T-cell (primary cell): Measurements from ENCODE around the gene ACSL5. TPM values are rescaled to one million over a fixed set of nuclear protein-coding genes. Genes with fewer than 3 reads are reported as not detected.

ENCODE experiments used
- ATAC-seq, 4 experiments: fragments of 200-7000 bp in 3 of 4; fragments of 150-1000 bp in 1 of 4; cut with Tn5 transposase; replicated peaks in 1 of 4; 1 replicate in 3 of 4; 2 replicates in 1 of 4; pipeline ENCODE4 v1.10.0; 2021; ENCODE audit warnings: moderate library complexity in 3 of 4, mild to moderate bottlenecking in 2 of 4, moderate number of reproducible peaks in 1 of 4
- CTCF ChIA-PET, 2 donors: fragments of 300-600 bp; sonication (Branson Sonifier 250); formaldehyde crosslinking; loops; one replicate each; lab custom pipeline; 2022; ENCODE audit warnings: antibody characterized with exemption in 2 of 2; lab: Charles Lee
- POLR2A ChIA-PET, 2 donors: fragments of 300-600 bp; sonication (Branson Sonifier 250); formaldehyde crosslinking; loops; one replicate each; lab custom pipeline; 2022; ENCODE audit warnings: antibody characterized with exemption in 2 of 2; lab: Charles Lee
- DNase-seq, 35 experiments: peaks; one replicate each; pipeline versions ENCODE4 v3.0.0 to v3.0.0-alpha.2; 2013 to 2023
- H3K27ac ChIP-seq: one replicate; pipeline ENCODE4 v1.5.1; 2013; ENCODE audit warnings: low read length
- H3K27me3 ChIP-seq, 2 experiments: replicated peaks in 1 of 2; 1 replicate in 1 of 2; 2 replicates in 1 of 2; pipeline versions ENCODE4 v1.6.1 to v1.7.0; 2013; ENCODE audit warnings: low read length in 1 of 2, mixed read lengths in 1 of 2; ENCODE audit not compliant: control insufficient read depth in 2 of 2, insufficient read depth in 2 of 2; ENCODE audit errors: extremely low read depth in 1 of 2
- H3K36me3 ChIP-seq, 2 donors: 1 replicate in 1 of 2; 2 replicates in 1 of 2; pipeline versions ENCODE4 v1.6.1 to v1.7.0; 2013; ENCODE audit warnings: low read length in 1 of 2; ENCODE audit not compliant: control insufficient read depth in 2 of 2, insufficient read depth in 1 of 2; ENCODE audit errors: extremely low read depth in 1 of 2
- H3K4me1 ChIP-seq, 2 experiments: 1 replicate in 1 of 2; 2 replicates in 1 of 2; pipeline versions ENCODE4 v1.6.1 to v1.7.0; 2013; ENCODE audit warnings: low read length in 2 of 2, mixed read lengths in 1 of 2; ENCODE audit not compliant: insufficient read depth in 2 of 2, control insufficient read depth in 1 of 2; ENCODE audit errors: extremely low read depth in 1 of 2
- H3K4me3 ChIP-seq, 2 donors: 1 replicate in 1 of 2; 2 replicates in 1 of 2; pipeline versions ENCODE4 v1.5.1 to v1.7.0; 2013; ENCODE audit warnings: mild to moderate bottlenecking in 2 of 2, low read length in 1 of 2, moderate library complexity in 1 of 2; ENCODE audit not compliant: control insufficient read depth in 1 of 2; ENCODE audit errors: extremely low read depth in 1 of 2
- H3K9me3 ChIP-seq: 2 replicates; pipeline ENCODE4 v1.7.0; 2013
- H3K27ac Mint-ChIP-seq, 2 donors: one replicate each; pipeline ENCODE4 v1.8.0; 2020 to 2021; ENCODE audit warnings: mild to moderate bottlenecking in 2 of 2, mixed read lengths in 2 of 2
- H3K27me3 Mint-ChIP-seq, 2 donors: one replicate each; pipeline ENCODE4 v1.8.0; 2021 to 2022; ENCODE audit warnings: mixed read lengths in 2 of 2
- H3K36me3 Mint-ChIP-seq: one replicate; pipeline ENCODE4 v1.8.0; 2021; ENCODE audit warnings: mixed read lengths
- H3K4me1 Mint-ChIP-seq, 3 donors: one replicate each; pipeline ENCODE4 v1.8.0; 2020 to 2022; ENCODE audit warnings: mixed read lengths in 3 of 3, mild to moderate bottlenecking in 1 of 3
- H3K4me3 Mint-ChIP-seq, 3 donors: one replicate each; pipeline ENCODE4 v1.8.0; 2020 to 2022; ENCODE audit warnings: mild to moderate bottlenecking in 3 of 3, mixed read lengths in 3 of 3, moderate library complexity in 3 of 3
- H3K9me3 Mint-ChIP-seq, 3 donors: one replicate each; pipeline ENCODE4 v1.8.0; 2020 to 2022; ENCODE audit warnings: mixed read lengths in 3 of 3
- WGBS: methylation state at CpG from one replicate; pipeline ENCODE4 v1.1.5; 2013; ENCODE audit warnings: missing lambda C conversion rate; ENCODE audit not compliant: insufficient coverage; 5-methylcytosine and 5-hydroxymethylcytosine counted together
- total RNA-seq, 35 experiments: library from RNA in 6 of 35; stranded (reverse) in 6 of 35; fragments of 120-200 nt in 1 of 35; gene quantifications; one replicate each; pipeline versions ENCODE4 v1.2.1 to v1.2.4 and lab custom pipeline; 2013 to 2026

ACSL5 gene
- total RNA-seq, 5 donors from 2014 or later (not counting 1 experiment from before 2014, with no cell fraction given), result 36.0 to 48.9 (median 39.9) TPM

- ATAC-seq, result no peak
- Mint-ChIP-seq H3K27ac (peak overlapping the region; percentile 18 to 38), H3K4me3 (no peak overlapping the region), H3K4me1 (peaks cover 0 to 5% (median 0%) of the 10 kb centered on the region in 3 donors), H3K36me3 (peaks cover 55% of the 10 kb centered on the region), H3K9me3 (no peaks in the 10 kb centered on the region), H3K27me3 (no peaks in the 10 kb centered on the region)
- no CpG with 5 or more reads among the region's 2 CpGs for WGBS
- no peak overlapping the region for H3K27ac ChIP-seq
- H3K4me3 ChIP-seq, result no peak overlapping the region
- H3K27me3 ChIP-seq, result no peaks in the 10 kb centered on the region
- H3K36me3 ChIP-seq, result peaks cover 4 to 90% of the 10 kb centered on the region in 2 donors
- no peaks in the 10 kb centered on the region for H3K9me3 ChIP-seq
- ChIA-PET POLR2A (no interaction called here), CTCF (interaction anchor here (0.7 to 1.8 kb wide), 6 partner anchors 9 to 991 kb away, joined by 3 to 5 read pairs (median 4); partner anchors contain the start of gene ACSL5 (in 1 of the 2))
- H3K4me1 ChIP-seq, result no peaks in the 10 kb centered on the region
- DNase-seq, result no peak
Observed at GRCh38 chr10:112426111-112426510, 52.2 kb downstream of the ACSL5 start.

DNA sequence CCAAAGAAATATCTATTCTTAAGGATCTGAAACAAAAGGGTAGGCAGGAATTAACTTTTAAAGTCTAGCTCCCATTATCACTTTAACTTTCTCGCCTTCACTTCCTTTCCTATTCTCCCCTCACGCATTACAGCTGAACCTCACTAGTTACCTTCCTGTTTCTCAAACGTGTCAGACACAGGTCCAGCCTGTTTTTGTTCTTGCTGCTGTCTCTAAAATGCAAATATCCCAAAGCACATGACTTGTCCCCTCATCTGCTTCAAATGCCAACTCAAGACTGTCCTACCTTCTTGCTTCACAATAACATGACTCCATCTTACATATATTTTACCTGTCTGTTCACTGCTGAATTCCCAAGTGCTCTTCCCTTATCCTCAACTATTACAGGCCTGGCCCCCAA, 55.2 kb downstream of the ACSL5 start:
- H3K27ac Mint-ChIP-seq, result peak overlapping the region; percentile 65 to 66
- ATAC-seq, result no peak

GRCh38 chr10:112429654-112430230, 55.8 kb downstream of the ACSL5 start:
- no peak overlapping the region for H3K4me3 Mint-ChIP-seq
- ATAC-seq, result no peak
- Histone ChIP-seq H3K4me1 (no peaks in the 10 kb centered on the region), H3K4me3 (no peak overlapping the region), H3K27ac (no peak overlapping the region), H3K36me3 (peaks cover 4 to 88% of the 10 kb centered on the region in 2 donors), H3K9me3 (no peaks in the 10 kb centered on the region), H3K27me3 (no peaks in the 10 kb centered on the region)
- H3K9me3 Mint-ChIP-seq, result no peaks in the 10 kb centered on the region
- peaks cover 0 to 5% (median 0%) of the 10 kb centered on the region in 3 donors for H3K4me1 Mint-ChIP-seq
- WGBS, result 100% methylated on average over 3 of the region's 15 CpGs
- peaks cover 42% of the 10 kb centered on the region for H3K36me3 Mint-ChIP-seq
- ChIA-PET CTCF (no interaction called here), POLR2A (no interaction called here)
- H3K27ac Mint-ChIP-seq, result peak overlapping the region; percentile 65 to 66
- DNase-seq, result no peak
- no peaks in the 10 kb centered on the region for H3K27me3 Mint-ChIP-seq

More for the DNA sequence above, 55.2 kb downstream of the ACSL5 start:
- Histone ChIP-seq H3K9me3 (no peaks in the 10 kb centered on the region), H3K27ac (no peak overlapping the region), H3K36me3 (peaks cover 4 to 90% of the 10 kb centered on the region in 2 donors), H3K27me3 (no peaks in the 10 kb centered on the region), H3K4me3 (no peak overlapping the region), H3K4me1 (no peaks in the 10 kb centered on the region)
- no peaks in the 10 kb centered on the region for H3K9me3 Mint-ChIP-seq
- H3K4me3 Mint-ChIP-seq, result no peak overlapping the region
- ChIA-PET POLR2A (interaction anchor here in 1 of 2 donors (0.6 kb wide), 1 partner anchor 12 kb away, joined by 4 read pairs; no protein-coding TSS in a partner anchor), CTCF (interaction anchor here in 1 of 2 donors (0.6 to 0.7 kb wide), 2 partner anchors 15 to 315 kb away, joined by 3 read pairs; no protein-coding TSS in a partner anchor)
- H3K36me3 Mint-ChIP-seq, result peaks cover 45% of the 10 kb centered on the region
- H3K27me3 Mint-ChIP-seq, result no peaks in the 10 kb centered on the region
- peaks cover 0 to 5% (median 0%) of the 10 kb centered on the region in 3 donors for H3K4me1 Mint-ChIP-seq
- WGBS, result 54% methylated on average over 3 of the region's 3 CpGs
- DNase-seq, result no peak

GRCh38 chr10:112433136-112433535, 59.2 kb downstream of the ACSL5 start:
- Histone ChIP-seq H3K27ac (no peak overlapping the region), H3K36me3 (peaks cover 15 to 75% of the 10 kb centered on the region in 2 donors), H3K4me1 (no peaks in the 10 kb centered on the region), H3K9me3 (no peaks in the 10 kb centered on the region), H3K27me3 (no peaks in the 10 kb centered on the region), H3K4me3 (no peak overlapping the region)
- H3K36me3 Mint-ChIP-seq, result peaks cover 26% of the 10 kb centered on the region
- H3K27me3 Mint-ChIP-seq, result no peaks in the 10 kb centered on the region
- ChIA-PET POLR2A (no interaction called here), CTCF (interaction anchor here in 1 of 2 donors (1.1 kb wide), 1 partner anchor 8 kb away, joined by 3 read pairs; no protein-coding TSS in a partner anchor)
- no peak overlapping the region for H3K27ac Mint-ChIP-seq
- H3K4me3 Mint-ChIP-seq, result no peak overlapping the region
- H3K9me3 Mint-ChIP-seq, result no peaks in the 10 kb centered on the region
- H3K4me1 Mint-ChIP-seq, result peaks cover 0 to 5% (median 2%) of the 10 kb centered on the region in 3 donors
- WGBS, result no CpG with 5 or more reads among the region's 2 CpGs
- ATAC-seq, result no peak
- DNase-seq, result no peak

DNA sequence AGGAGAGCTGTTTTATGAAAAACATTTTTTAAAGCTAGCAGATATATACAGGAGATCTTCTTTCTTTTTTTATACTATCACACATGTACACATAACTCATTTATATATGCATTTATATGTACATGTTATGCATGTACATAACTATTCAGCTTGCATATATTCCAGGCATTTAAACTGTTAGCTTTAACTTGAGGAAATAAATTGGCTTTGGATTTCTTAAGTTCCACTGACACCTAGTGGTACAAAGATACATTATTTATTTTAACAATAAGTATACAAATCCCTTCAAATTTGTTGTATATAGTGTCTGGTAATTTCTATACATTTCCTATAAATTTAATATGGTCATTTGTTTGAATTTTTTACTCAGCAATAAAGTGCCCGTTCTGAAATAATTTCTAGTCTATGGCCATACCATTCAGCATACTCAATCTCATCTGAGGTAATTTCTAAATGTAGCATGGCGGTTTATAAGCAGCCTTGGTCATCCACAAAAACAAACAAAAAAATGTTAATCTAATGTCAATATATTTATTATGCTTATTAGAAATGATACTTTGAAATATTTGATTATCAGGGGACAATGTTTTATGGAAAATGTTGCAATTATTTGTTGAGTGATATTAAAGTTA, 61.2 kb downstream of the ACSL5 start:
- Histone ChIP-seq H3K9me3 (no peaks in the 10 kb centered on the region), H3K27ac (no peak overlapping the region), H3K36me3 (peaks cover 16 to 72% of the 10 kb centered on the region in 2 donors), H3K4me3 (no peak overlapping the region), H3K27me3 (no peaks in the 10 kb centered on the region), H3K4me1 (no peaks in the 10 kb centered on the region)
- Mint-ChIP-seq H3K4me1 (peaks cover 0 to 2% (median 0%) of the 10 kb centered on the region in 3 donors), H3K27ac (peak overlapping the region in 1 of 2 donors; percentile 52), H3K9me3 (no peaks in the 10 kb centered on the region), H3K36me3 (peaks cover 24% of the 10 kb centered on the region), H3K4me3 (no peak overlapping the region), H3K27me3 (no peaks in the 10 kb centered on the region)
- peak in 1 of 35 experiments; percentile 49 for DNase-seq
- ChIA-PET POLR2A (interaction anchor here in 1 of 2 donors (1.2 kb wide), 1 partner anchor 12 kb away, joined by 3 read pairs; the partner anchor contains the start of gene VTI1A), CTCF (interaction anchor here (0.6 to 1.8 kb wide), 14 partner anchors 9 to 320 kb away, joined by 3 to 7 read pairs (median 5); partner anchors contain the start of genes VTI1A (in 1 of the 2) and ZDHHC6 (in 1 of the 2))
- no CpG with 5 or more reads among the region's 2 CpGs for whole genome bisulfite sequencing
- no peak for ATAC-seq

GRCh38 chr10:112438356-112438755, 64.4 kb downstream of the ACSL5 start:
- CTCF ChIA-PET, result no interaction called here

More at GRCh38 chr10:112438356-112438755, 64.4 kb downstream of the ACSL5 start:
- H3K27me3 Mint-ChIP-seq, result no peaks in the 10 kb centered on the region
- Histone ChIP-seq H3K4me1 (no peaks in the 10 kb centered on the region), H3K27me3 (no peaks in the 10 kb centered on the region), H3K36me3 (peaks cover 16 to 61% of the 10 kb centered on the region in 2 donors), H3K27ac (no peak overlapping the region), H3K9me3 (no peaks in the 10 kb centered on the region), H3K4me3 (no peak overlapping the region)
- no peak overlapping the region for H3K27ac Mint-ChIP-seq
- no peaks in the 10 kb centered on the region for H3K9me3 Mint-ChIP-seq
- peaks cover 4 to 20% (median 15%) of the 10 kb centered on the region in 3 donors for H3K4me1 Mint-ChIP-seq
- whole genome bisulfite sequencing, result no CpG with 5 or more reads among the region's 4 CpGs
- H3K4me3 Mint-ChIP-seq, result no peak overlapping the region
- ATAC-seq (no peak), DNase-seq (no peak)
- peaks cover 37% of the 10 kb centered on the region for H3K36me3 Mint-ChIP-seq
- POLR2A ChIA-PET, result no interaction called here
